K562 (cell line): ENCODE measurements around the gene DALRD3. TPM values are rescaled to one million over a fixed set of nuclear protein-coding genes. Genes with fewer than 3 reads are reported as not detected.
A peak's percentile ranks its signal among the peaks of the same experiment; 100 is the strongest.

ENCODE experiments used
- C11orf30 ChIP-seq: fragments of 450-650 bp; IDR thresholded peaks from 2 replicates; pipeline ENCODE4 v1.6.1; 2016; ENCODE audit warnings: low read depth, mild to moderate bottlenecking
- DDX20 ChIP-seq: fragments of 450-650 bp; IDR thresholded peaks from 2 replicates; pipeline ENCODE4 v1.6.1; 2016; ENCODE audit warnings: missing genetic modification characterization, low read depth, mild to moderate bottlenecking, missing compliant biosample characterization, moderate library complexity
- ETS1 ChIP-seq: conservative IDR thresholded peaks from 2 replicates; pipeline ENCODE4 v1.6.1; 2011; ENCODE audit warnings: low read depth, mild to moderate bottlenecking, low read length; ENCODE audit not compliant: control insufficient read depth
- FOSL1 ChIP-seq: fragments of 200-800 bp; sonication (Bioruptor generic); conservative IDR thresholded peaks from 2 replicates; pipeline ENCODE4 v1.6.1; 2016; ENCODE audit warnings: missing genetic modification characterization, missing compliant biosample characterization
- HCFC1 ChIP-seq: IDR thresholded peaks from 2 replicates; pipeline ENCODE4 v1.6.1; 2012; ENCODE audit warnings: low read depth, low read length, improper control_type of control experiment
- KDM5B ChIP-seq: fragments of 200-600 bp; sonication (generic); IDR thresholded peaks from 2 replicates; pipeline ENCODE4 v1.6.1; 2012; ENCODE audit warnings: low read depth, mild to moderate bottlenecking, moderate library complexity, low read length, control low read depth, inconsistent platforms; ENCODE audit not compliant: insufficient replicate concordance
- ZNF408 ChIP-seq: fragments of 250-450 bp; sonication (Bioruptor Pico); IDR thresholded peaks from 2 replicates; pipeline ENCODE4 v1.4.0; 2020; ENCODE audit warnings: low read depth, mild to moderate bottlenecking, moderate library complexity
- ZNF696 ChIP-seq: fragments of 250-450 bp; sonication (Bioruptor Pico); conservative IDR thresholded peaks from 2 replicates; pipeline ENCODE4 v1.4.0; 2020; ENCODE audit warnings: mild to moderate bottlenecking, moderate library complexity
- polyA plus RNA-seq, 8 experiments: library from polyadenylated mRNA; depleted of rRNA in 4 of 8; stranded (reverse) in 5 of 8; unstranded in 3 of 8; fragments of >200 nt; fragmentation: Nextera tagmentation in 2 of 8; fragmentation: Illumina TruSeq in 1 of 8; extraction: Ambion mirVana in 2 of 8; extraction: Trizol in 1 of 8; gene quantifications; 2 replicates each; pipeline versions ENCODE4 v1.2.1 to v1.2.3, GENCODE V29; 2011 to 2014; ENCODE audit warnings: inconsistent platforms in 1 of 8, missing spikeins in 1 of 8
- total RNA-seq, 7 experiments: library from RNA; depleted of rRNA in 6 of 7; stranded (reverse); fragments of >200 nt in 6 of 7; fragmentation: Illumina TruSeq in 2 of 7; extraction: Trizol in 2 of 7; gene quantifications; 2 replicates each; pipeline versions ENCODE4 v1.2.1 to v1.2.3, GENCODE V29; 2011 to 2021; ENCODE audit warnings: low replicate concordance in 1 of 7
- TF ChIP-seq, protein P1 (sequence below): IDR thresholded peaks from 3 replicates; pipeline ENCODE4 v1.6.1; 2011; ENCODE audit warnings: borderline replicate concordance, mild to moderate bottlenecking, moderate library complexity; ENCODE audit not compliant: insufficient read length; ENCODE audit errors: extremely low read depth
- TF ChIP-seq, protein P2 (sequence below): sonication (generic); formaldehyde crosslinking; IDR thresholded peaks from 2 replicates; pipeline ENCODE4 v1.8.0; 2023; ENCODE audit warnings: mild to moderate bottlenecking, missing genetic modification reagents
- TF ChIP-seq, protein P3 (sequence below), 2 experiments: fragments of 200-800 bp in 1 of 2; sonication (Bioruptor generic) in 1 of 2; sonication (generic) in 1 of 2; formaldehyde crosslinking in 1 of 2; IDR thresholded peaks in 1 of 2; conservative IDR thresholded peaks in 1 of 2; 2 replicates each; pipeline versions ENCODE4 v1.5.0 to v1.6.1; 2016 to 2020; ENCODE audit warnings: missing compliant biosample characterization in 1 of 2, missing genetic modification characterization in 1 of 2, missing genetic modification reagents in 1 of 2
- TF ChIP-seq, protein P4 (sequence below): sonication (generic); formaldehyde crosslinking; IDR thresholded peaks from 2 replicates; pipeline ENCODE4 v1.8.0; 2022; ENCODE audit warnings: missing genetic modification reagents, mild to moderate bottlenecking, borderline replicate concordance

The DALRD3 gene
- total and polyA plus RNA-seq, 9 of the 15 experiments (the other 6 are each of a cell fraction or from before 2014, with no cell fraction given) = 6.6 to 31.3 (median 14.4) TPM

DNA sequence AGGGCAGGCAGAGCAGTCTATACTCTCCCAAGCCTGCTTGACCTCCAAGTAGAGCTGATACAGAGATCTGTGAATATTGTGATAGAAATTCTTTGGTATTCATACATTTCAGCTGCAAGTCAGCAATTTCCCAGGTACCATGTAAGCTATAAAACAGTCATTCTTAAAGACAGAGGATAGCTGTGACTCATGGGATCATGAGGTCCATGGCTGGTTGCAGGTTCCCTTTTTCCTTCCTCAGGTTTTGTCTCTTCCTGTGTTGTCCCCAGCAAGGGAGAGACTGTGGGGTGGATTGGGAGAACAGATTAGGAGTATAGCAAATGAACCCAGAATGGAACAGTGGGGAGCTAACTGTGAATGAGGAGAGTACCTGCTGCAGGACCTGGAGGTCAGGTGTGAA lies 33.7 kb downstream of the DALRD3 start (continued):
- TF ChIP-seq, protein P1, sequence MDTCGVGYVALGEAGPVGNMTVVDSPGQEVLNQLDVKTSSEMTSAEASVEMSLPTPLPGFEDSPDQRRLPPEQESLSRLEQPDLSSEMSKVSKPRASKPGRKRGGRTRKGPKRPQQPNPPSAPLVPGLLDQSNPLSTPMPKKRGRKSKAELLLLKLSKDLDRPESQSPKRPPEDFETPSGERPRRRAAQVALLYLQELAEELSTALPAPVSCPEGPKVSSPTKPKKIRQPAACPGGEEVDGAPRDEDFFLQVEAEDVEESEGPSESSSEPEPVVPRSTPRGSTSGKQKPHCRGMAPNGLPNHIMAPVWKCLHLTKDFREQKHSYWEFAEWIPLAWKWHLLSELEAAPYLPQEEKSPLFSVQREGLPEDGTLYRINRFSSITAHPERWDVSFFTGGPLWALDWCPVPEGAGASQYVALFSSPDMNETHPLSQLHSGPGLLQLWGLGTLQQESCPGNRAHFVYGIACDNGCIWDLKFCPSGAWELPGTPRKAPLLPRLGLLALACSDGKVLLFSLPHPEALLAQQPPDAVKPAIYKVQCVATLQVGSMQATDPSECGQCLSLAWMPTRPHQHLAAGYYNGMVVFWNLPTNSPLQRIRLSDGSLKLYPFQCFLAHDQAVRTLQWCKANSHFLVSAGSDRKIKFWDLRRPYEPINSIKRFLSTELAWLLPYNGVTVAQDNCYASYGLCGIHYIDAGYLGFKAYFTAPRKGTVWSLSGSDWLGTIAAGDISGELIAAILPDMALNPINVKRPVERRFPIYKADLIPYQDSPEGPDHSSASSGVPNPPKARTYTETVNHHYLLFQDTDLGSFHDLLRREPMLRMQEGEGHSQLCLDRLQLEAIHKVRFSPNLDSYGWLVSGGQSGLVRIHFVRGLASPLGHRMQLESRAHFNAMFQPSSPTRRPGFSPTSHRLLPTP = no peak
- TF ChIP-seq ZNF408 (CRISPR knock-in tag) (no peak), HCFC1 (no peak), ZNF696 (no peak), FOSL1 (tag) (peak; percentile 60), ETS1 (no peak), DDX20 (tag) (no peak), KDM5B (no peak), C11orf30 (peak; percentile 45)
- TF ChIP-seq, protein P2, sequence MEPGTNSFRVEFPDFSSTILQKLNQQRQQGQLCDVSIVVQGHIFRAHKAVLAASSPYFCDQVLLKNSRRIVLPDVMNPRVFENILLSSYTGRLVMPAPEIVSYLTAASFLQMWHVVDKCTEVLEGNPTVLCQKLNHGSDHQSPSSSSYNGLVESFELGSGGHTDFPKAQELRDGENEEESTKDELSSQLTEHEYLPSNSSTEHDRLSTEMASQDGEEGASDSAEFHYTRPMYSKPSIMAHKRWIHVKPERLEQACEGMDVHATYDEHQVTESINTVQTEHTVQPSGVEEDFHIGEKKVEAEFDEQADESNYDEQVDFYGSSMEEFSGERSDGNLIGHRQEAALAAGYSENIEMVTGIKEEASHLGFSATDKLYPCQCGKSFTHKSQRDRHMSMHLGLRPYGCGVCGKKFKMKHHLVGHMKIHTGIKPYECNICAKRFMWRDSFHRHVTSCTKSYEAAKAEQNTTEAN (CRISPR knock-in tag) = no peak
- TF ChIP-seq, protein P3, sequence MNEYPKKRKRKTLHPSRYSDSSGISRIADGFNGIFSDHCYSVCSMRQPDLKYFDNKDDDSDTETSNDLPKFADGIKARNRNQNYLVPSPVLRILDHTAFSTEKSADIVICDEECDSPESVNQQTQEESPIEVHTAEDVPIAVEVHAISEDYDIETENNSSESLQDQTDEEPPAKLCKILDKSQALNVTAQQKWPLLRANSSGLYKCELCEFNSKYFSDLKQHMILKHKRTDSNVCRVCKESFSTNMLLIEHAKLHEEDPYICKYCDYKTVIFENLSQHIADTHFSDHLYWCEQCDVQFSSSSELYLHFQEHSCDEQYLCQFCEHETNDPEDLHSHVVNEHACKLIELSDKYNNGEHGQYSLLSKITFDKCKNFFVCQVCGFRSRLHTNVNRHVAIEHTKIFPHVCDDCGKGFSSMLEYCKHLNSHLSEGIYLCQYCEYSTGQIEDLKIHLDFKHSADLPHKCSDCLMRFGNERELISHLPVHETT (CRISPR knock-in tag; conservative IDR thresholded peaks at IDR 0.05 in 1 of 2, IDR thresholded peaks at IDR 0.05 in 1 of 2) = no peak
- TF ChIP-seq, protein P4, sequence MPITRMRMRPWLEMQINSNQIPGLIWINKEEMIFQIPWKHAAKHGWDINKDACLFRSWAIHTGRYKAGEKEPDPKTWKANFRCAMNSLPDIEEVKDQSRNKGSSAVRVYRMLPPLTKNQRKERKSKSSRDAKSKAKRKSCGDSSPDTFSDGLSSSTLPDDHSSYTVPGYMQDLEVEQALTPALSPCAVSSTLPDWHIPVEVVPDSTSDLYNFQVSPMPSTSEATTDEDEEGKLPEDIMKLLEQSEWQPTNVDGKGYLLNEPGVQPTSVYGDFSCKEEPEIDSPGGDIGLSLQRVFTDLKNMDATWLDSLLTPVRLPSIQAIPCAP = no peak
